Aorta (tissue), 5 donors: ENCODE results near the gene PSME2. TPM values are rescaled to one million over a fixed set of nuclear protein-coding genes. Genes with fewer than 3 reads are reported as not detected.

ENCODE experiments used
- ATAC-seq: fragments of 200-7000 bp; cut with Tn5 transposase; one replicate; pipeline ENCODE4 v1.9.1; 2022; ENCODE audit warnings: moderate library complexity; ENCODE audit not compliant: low FRiP score
- DNase-seq, 2 donors: peaks; one replicate each; pipeline ENCODE4 v3.0.0-alpha.2; 2020
- H3K27ac ChIP-seq, 2 donors: one replicate each; pipeline ENCODE4 v1.5.1; 2013; ENCODE audit warnings: low read length in 2 of 2, mild to moderate bottlenecking in 2 of 2, moderate library complexity in 2 of 2, control low read depth in 1 of 2, inconsistent platforms in 1 of 2, low read depth in 1 of 2
- H3K27me3 ChIP-seq, 2 donors: one replicate each; pipeline ENCODE4 v1.6.1; 2013; ENCODE audit warnings: control low read depth in 1 of 2, low read length in 1 of 2, mild to moderate bottlenecking in 1 of 2, moderate library complexity in 1 of 2; ENCODE audit not compliant: insufficient read depth in 2 of 2, control insufficient read depth in 1 of 2
- H3K36me3 ChIP-seq, 2 donors: one replicate each; pipeline ENCODE4 v1.6.1; 2013; ENCODE audit warnings: control low read depth in 1 of 2, low read length in 1 of 2, mild to moderate bottlenecking in 1 of 2; ENCODE audit not compliant: insufficient read depth in 2 of 2, control insufficient read depth in 1 of 2
- H3K4me1 ChIP-seq, 2 donors: one replicate each; pipeline ENCODE4 v1.6.1; 2013; ENCODE audit warnings: low read length in 2 of 2, control low read depth in 1 of 2, mild to moderate bottlenecking in 1 of 2, moderate library complexity in 1 of 2; ENCODE audit not compliant: insufficient read depth in 2 of 2, control insufficient read depth in 1 of 2
- H3K4me3 ChIP-seq, 2 donors: one replicate each; pipeline ENCODE4 v1.5.1; 2013; ENCODE audit warnings: low read length in 2 of 2, control low read depth in 1 of 2, mild to moderate bottlenecking in 1 of 2
- H3K9me3 ChIP-seq: one replicate; pipeline ENCODE4 v1.6.1; 2013; ENCODE audit warnings: mild to moderate bottlenecking, low read length; ENCODE audit not compliant: control insufficient read depth
- WGBS, 2 donors: extraction: QIAGEN DNeasy Blood & Tissue Kit; methylation state at CpG; one replicate each; pipeline ENCODE4 v1.1.7; 2013; 5-methylcytosine and 5-hydroxymethylcytosine counted together
- intact Hi-C, 2 donors: fragments of 100-400 bp; cut with DNase I; formaldehyde crosslinking; loops; one replicate each; pipeline versions ENCODE4 v1.14.2 to v1.15.0; 2022
- polyA plus RNA-seq, 2 donors: library from polyadenylated mRNA; stranded (reverse); fragments of 200-250 nt; gene quantifications; one replicate each; pipeline ENCODE4 v1.2.3, GENCODE V29; 2013
- total RNA-seq, 2 donors: library from RNA; stranded (reverse); fragmentation: NEBNext Ultra II Directional; extraction: Animal tissue kit (Norgen Biotek cat#: 25700); gene quantifications; one replicate each; pipeline ENCODE4 v1.2.1, GENCODE V29; 2021
- donor health status: healthy with polysubstance abuse.
- donor health status: Bipolar disorder and iron deficiency.
- donor health status: DM: no; HTN: no; CAD: no.
- donor health status: DM: no; HTN: no; CAD: no.
- donor health status: DM: yes; HTN: yes; CAD: no.

The PSME2 gene
- total and polyA plus RNA-seq, 4 donors, result 86.1 to 261 (median 118) TPM

DNA sequence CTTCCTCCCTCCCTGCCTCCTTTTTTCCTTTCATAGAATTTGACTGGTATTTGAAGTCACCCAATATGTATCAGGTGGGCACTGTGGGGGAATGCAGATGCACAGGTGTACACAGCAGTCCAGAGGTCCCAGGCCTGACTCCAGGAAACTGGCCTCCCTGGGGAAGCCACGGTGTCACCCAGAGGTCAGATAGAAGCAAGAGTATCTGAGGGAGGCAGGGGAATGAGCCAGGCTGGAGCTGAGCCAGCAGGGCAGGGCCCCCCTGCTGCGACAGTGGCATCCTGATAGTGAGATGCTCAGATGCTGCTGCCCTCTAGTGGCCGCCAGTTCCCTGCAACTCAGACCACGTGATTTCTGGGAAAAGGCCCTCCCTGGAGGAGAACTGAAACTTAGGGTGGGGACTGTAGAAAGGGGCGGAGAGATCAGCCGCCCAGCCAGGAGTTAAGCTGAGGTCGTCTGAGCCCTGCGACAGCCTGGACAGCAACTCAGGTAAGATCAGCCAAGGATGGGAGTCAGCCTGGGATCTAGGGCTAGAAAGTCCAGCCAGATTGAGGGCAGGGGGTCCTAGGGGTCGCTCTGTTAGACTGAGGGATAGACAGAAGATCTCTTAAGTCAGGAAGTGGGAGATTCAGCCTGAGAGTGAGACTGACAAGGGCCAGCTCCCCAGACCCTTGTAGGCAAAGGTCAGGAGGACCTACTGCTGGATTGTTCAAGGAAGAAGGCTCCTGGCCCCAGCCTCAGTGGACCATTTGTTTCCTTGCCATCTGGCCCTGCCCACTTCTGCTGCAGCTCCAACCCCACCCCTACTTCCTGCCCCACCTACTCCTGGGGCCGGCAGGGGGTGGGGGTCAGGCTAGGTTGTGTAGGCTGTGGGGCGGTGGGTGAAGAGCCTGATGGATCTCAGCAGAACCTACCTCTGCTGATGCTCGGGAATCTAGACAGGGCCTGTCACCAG lies 14.7 kb upstream of the PSME2 start, which contains the start of gene IRF9:
Gene IRF9 (plus strand): TSS at position 416 of the 955 bp plus-strand sequence. CDS start 880 bp downstream, outside the sequence.
- H3K4me3 ChIP-seq, result peak within 1 kb of the TSS; percentile 56 to 67
- peaks cover 12 to 13% of the 10 kb centered on the region in 2 donors for H3K36me3 ChIP-seq
- WGBS, 2 donors, result 0% methylated on average over 12 of the region's 12 CpGs

DNA sequence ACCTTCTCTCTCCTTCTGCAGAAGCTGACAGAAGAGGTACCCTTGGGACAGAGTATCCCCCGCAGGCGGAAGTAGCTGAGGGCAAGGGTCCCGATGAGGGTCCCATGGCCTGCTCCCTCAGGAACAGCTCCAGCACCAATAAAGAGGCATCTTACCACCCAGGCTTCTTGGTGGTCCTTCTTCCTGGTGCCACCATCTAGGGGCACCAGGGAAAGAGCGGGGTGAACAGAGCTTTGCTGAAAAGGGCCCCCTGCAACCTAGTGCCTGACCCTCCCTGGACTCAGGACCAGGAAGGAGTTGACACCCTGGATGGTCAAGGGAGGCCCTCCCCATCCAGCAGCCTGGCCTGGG lies 14.1 kb upstream of the PSME2 start:
- 85 to 90% methylated on average over 4 of the region's 4 CpGs for WGBS, 2 donors
- no peaks in the 10 kb centered on the region for H3K27me3 ChIP-seq
- no peaks in the 10 kb centered on the region for H3K4me1 ChIP-seq
- H3K4me3 ChIP-seq, result no peak overlapping the region
- DNase-seq (no peak), ATAC-seq (peak; percentile 13)
- intact Hi-C loops, result loop anchor here in 1 of 2 donors (2.0 to 10.0 kb wide), 2 partner anchors 28 to 46 kb away; partner anchors contain the start of genes DCAF11, IPO4 and NRL
- peak overlapping the region in 1 of 2 donors; percentile 10 for H3K27ac ChIP-seq
- H3K36me3 ChIP-seq, result peaks cover 10 to 13% of the 10 kb centered on the region in 2 donors
- no peaks in the 10 kb centered on the region for H3K9me3 ChIP-seq

More for the DNA sequence above, 14.7 kb upstream of the PSME2 start, which contains the start of gene IRF9:
- ATAC-seq (peak; percentile 96), DNase-seq (peak; percentile 96 to 98)
- intact Hi-C loops, result loop anchor here in 1 of 2 donors (2.0 to 10.0 kb wide), 2 partner anchors 28 to 46 kb away; partner anchors contain the start of genes DCAF11, IPO4 and NRL
- Histone ChIP-seq H3K27me3 (no peaks in the 10 kb centered on the region), H3K27ac (peak within 1 kb of the TSS in 1 of 2 donors; percentile 73), H3K9me3 (no peaks in the 10 kb centered on the region), H3K4me1 (no peaks in the 10 kb centered on the region)

DNA sequence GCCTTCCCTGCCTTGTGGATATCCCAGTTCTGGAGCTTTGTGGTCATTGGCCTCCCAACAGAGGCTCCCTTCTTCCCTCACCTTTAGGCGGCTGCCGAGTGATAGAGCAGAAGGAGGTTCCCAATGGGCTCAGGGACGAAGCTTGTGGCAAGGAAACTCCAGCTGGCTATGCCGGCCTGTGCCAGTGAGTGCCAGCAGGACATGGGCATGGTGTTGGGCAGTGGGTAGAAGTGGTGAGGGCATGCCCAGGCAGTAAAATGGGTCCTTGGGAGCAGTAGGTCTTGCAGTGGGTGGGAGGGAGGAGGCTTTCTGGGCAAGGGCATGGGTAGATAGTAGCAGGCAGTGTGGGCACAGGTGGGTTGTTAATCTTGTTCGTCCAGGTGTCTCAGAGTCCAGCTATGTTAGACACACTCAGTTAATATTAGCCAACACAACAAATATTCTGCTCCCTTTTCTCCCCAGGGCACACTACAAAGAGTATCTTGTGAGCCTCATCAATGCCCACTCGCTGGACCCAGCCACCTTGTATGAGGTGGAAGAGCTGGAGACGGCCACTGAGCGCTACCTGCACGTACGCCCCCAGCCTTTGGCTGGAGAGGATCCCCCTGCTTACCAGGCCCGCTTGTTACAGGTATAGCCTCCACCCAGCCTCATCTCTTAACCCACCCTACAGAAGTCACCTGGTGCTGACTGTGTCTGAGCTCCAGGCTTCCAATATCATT lies 13.5 kb upstream of the PSME2 start:
- no peak for ATAC-seq
- Histone ChIP-seq H3K4me1 (no peaks in the 10 kb centered on the region), H3K9me3 (no peaks in the 10 kb centered on the region), H3K36me3 (peaks cover 8 to 14% of the 10 kb centered on the region in 2 donors), H3K27me3 (no peaks in the 10 kb centered on the region), H3K4me3 (no peak overlapping the region), H3K27ac (no peak overlapping the region)
- intact Hi-C loops, result loop anchor here in 1 of 2 donors (2.0 to 10.0 kb wide), 2 partner anchors 29 to 45 kb away; partner anchors contain the start of genes DCAF11, IPO4 and NRL
- WGBS, 2 donors, result 84 to 87% methylated on average over 11 of the region's 11 CpGs
- no peak for DNase-seq

DNA sequence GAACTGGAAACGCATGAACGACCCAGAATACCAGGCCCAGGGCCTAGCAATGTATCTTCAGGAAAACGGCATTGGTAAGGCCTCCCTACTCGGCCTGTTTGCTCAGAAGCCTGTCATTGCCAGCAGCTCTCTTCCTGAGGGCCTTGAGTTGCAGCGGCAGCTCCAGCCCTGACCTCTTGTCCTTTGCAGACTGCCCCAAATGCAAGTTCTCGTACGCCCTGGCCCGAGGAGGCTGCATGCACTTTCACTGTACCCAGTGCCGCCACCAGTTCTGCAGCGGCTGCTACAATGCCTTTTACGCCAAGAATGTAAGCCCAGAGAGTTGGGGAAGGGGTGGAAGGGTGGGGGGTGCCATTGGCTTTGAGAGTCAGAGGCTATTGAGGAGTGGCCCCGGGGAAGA lies 10.9 kb upstream of the PSME2 start:
- intact Hi-C loops, result no loop called here
- 91 to 92% methylated on average over 12 of the region's 12 CpGs for WGBS, 2 donors

DNA sequence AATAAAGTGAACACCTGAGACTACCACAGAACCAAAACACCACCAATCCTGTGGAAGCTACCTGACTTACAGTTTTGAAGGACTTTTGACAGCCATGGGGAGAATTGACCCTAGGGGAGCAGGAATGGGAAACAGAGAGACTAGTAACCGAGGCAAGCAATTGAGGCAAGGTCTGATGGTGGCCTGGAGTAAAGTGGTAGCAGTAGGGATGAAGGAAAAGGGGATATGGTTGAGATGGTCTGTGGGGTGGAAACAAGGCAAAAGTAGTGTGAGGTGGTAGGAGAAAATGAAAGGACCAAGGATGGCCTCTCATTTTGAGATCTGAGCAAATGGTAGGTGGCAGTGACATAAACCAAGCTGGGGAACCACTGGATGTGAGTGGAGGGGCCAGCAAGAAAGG lies 10.4 kb upstream of the PSME2 start:
- intact Hi-C loops, result no loop called here
- Histone ChIP-seq H3K4me1 (no peaks in the 10 kb centered on the region), H3K4me3 (no peak overlapping the region), H3K9me3 (no peaks in the 10 kb centered on the region), H3K27ac (no peak overlapping the region), H3K36me3 (peaks cover 5 to 14% of the 10 kb centered on the region in 2 donors), H3K27me3 (no peaks in the 10 kb centered on the region)
- ATAC-seq (no peak), DNase-seq (no peak)
- 89 to 91% methylated on average over 1 of the region's 1 CpG for WGBS, 2 donors

More for the DNA sequence above, 10.9 kb upstream of the PSME2 start:
- ATAC-seq (no peak), DNase-seq (no peak)
- Histone ChIP-seq H3K27me3 (no peaks in the 10 kb centered on the region), H3K4me3 (no peak overlapping the region), H3K27ac (no peak overlapping the region), H3K36me3 (peaks cover 5 to 14% of the 10 kb centered on the region in 2 donors), H3K9me3 (no peaks in the 10 kb centered on the region), H3K4me1 (no peaks in the 10 kb centered on the region)

DNA sequence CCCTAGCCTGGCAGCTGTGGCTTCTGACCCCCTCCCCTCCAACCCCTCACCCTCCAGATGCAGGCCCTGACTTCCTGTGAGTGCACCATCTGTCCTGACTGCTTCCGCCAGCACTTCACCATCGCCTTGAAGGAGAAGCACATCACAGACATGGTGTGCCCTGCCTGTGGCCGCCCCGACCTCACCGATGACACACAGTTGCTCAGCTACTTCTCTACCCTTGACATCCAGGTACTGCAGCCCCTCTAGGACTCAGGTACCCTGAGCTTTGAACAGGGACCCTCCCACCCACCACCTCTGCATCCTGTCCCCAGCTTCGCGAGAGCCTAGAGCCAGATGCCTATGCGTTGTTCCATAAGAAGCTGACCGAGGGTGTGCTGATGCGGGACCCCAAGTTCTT lies 8.7 kb upstream of the PSME2 start:
- intact Hi-C loops, result no loop called here
- Histone ChIP-seq H3K27ac (no peak overlapping the region), H3K36me3 (peaks cover 5 to 16% of the 10 kb centered on the region in 2 donors), H3K27me3 (no peaks in the 10 kb centered on the region), H3K4me1 (no peaks in the 10 kb centered on the region), H3K9me3 (no peaks in the 10 kb centered on the region), H3K4me3 (no peak overlapping the region)
- 92 to 94% methylated on average over 10 of the region's 10 CpGs for WGBS, 2 donors
- DNase-seq (no peak), ATAC-seq (no peak)

DNA sequence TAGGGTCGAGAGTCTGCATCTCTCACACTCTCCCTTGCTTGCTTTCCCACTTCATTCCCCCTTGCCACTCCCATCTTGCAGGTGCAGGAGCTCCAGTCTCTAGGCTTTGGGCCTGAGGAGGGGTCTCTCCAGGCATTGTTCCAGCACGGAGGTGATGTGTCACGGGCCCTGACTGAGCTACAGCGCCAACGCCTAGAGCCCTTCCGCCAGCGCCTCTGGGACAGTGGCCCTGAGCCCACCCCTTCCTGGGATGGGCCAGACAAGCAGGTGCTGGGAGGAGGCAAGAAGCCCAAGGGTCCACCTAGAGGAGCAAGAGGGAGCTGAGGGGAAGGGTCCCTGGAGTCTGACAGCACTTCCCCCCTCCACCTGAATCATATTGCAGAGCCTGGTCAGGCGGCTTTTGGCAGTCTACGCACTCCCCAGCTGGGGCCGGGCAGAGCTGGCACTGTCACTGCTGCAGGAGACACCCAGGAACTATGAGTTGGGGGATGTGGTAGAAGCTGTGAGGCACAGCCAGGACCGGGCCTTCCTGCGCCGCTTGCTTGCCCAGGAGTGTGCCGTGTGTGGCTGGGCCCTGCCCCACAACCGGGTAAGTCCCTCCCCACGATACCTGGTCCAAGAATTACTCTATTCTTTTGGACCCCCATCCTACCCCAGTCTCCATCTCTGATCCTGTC lies 5.1 kb upstream of the PSME2 start:
- Histone ChIP-seq H3K27ac (no peak overlapping the region), H3K9me3 (no peaks in the 10 kb centered on the region), H3K4me3 (no peak overlapping the region), H3K27me3 (no peaks in the 10 kb centered on the region), H3K4me1 (no peaks in the 10 kb centered on the region), H3K36me3 (peaks cover 5 to 11% of the 10 kb centered on the region in 2 donors)
- peak in 1 of 2 donors; percentile 68 for DNase-seq
- intact Hi-C loops, result no loop called here
- 92 to 94% methylated on average over 16 of the region's 16 CpGs for WGBS, 2 donors
- ATAC-seq, result no peak

DNA sequence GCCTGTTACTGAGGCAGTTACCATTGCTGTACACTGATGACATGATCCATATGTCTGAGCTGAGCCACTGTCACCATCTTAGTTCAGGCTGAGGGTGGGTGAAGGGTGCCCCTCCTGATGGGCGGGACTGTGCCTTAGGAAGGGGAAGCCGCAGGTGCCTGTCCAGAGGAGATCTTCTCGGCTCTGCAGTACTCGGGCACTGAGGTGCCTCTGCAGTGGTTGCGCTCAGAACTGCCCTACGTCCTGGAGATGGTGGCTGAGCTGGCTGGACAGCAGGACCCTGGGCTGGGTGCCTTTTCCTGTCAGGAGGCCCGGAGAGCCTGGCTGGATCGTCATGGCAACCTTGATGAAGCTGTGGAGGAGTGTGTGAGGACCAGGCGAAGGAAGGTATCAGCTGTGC lies 4.6 kb upstream of the PSME2 start:
- Histone ChIP-seq H3K27ac (no peak overlapping the region), H3K27me3 (no peaks in the 10 kb centered on the region), H3K36me3 (peaks cover 5 to 11% of the 10 kb centered on the region in 2 donors), H3K4me3 (no peak overlapping the region), H3K9me3 (no peaks in the 10 kb centered on the region), H3K4me1 (no peaks in the 10 kb centered on the region)
- intact Hi-C loops, result no loop called here
- DNase-seq (no peak), ATAC-seq (no peak)
- WGBS, 2 donors, result 82 to 85% methylated on average over 9 of the region's 9 CpGs
